A549 (cell line): ENCODE results near the gene DVL1. TPM values are rescaled to one million over a fixed set of nuclear protein-coding genes. Genes with fewer than 3 reads are reported as not detected.

ENCODE experiments used
- ATAC-seq, 2 experiments: fragments of 200-7000 bp in 1 of 2; fragments of >200 bp in 1 of 2; cut with Nextera tagmentation in 1 of 2; cut with Tn5 transposase in 1 of 2; 3 replicates each; pipeline versions ENCODE4 v1.8.0 to v1.9.1; 2018 to 2020; ENCODE audit warnings: mild to moderate bottlenecking in 1 of 2, moderate library complexity in 1 of 2
- CTCF ChIA-PET: fragments of 300-600 bp; sonication (Branson Sonifier 250); formaldehyde crosslinking; extraction: SDS; loops from one replicate; lab custom pipeline; 2021; ENCODE audit warnings: antibody characterized with exemption, inconsistent platforms; lab: Yijun Ruan, JAX
- POLR2A ChIA-PET: fragments of 350-600 bp; formaldehyde crosslinking; extraction: SDS; loops from one replicate; lab custom pipeline; 2021; ENCODE audit warnings: antibody characterized with exemption, inconsistent platforms; lab: Yijun Ruan, JAX
- DNase-seq, 2 experiments: peaks; one replicate each; pipeline versions ENCODE4 v3.0.0 to v3.0.0-alpha.2; 2011 to 2016; ENCODE audit warnings: low read depth in 1 of 2, low spot score in 1 of 2
- FAIRE-seq: peaks from 2 replicates; lab custom pipeline; 2011; peaks lifted over from hg19 to GRCh38; lab: Jason Lieb, UNC
- H3K27ac ChIP-seq, 2 experiments: fragments of >200 bp; sonication (Bioruptor Twin); formaldehyde crosslinking; 3 replicates each; pipeline ENCODE4 v1.5.1; 2016 to 2017
- H3K4me1 ChIP-seq: fragments of >200 bp; sonication (Bioruptor Twin); formaldehyde crosslinking; 3 replicates; pipeline ENCODE4 v1.6.1; 2016
- H3K4me2 ChIP-seq: fragments of >200 bp; sonication (Bioruptor Twin); formaldehyde crosslinking; 3 replicates; pipeline ENCODE4 v1.6.1; 2016
- H3K4me3 ChIP-seq: fragments of >200 bp; sonication (Bioruptor Twin); formaldehyde crosslinking; 3 replicates; pipeline ENCODE4 v1.5.1; 2016
- H3K9me3 ChIP-seq: fragments of >200 bp; sonication (Bioruptor Twin); formaldehyde crosslinking; 3 replicates; pipeline ENCODE4 v1.6.1; 2016
- BCL3 ChIP-seq: fragments of >200 bp; sonication (Bioruptor Twin); formaldehyde crosslinking; IDR thresholded peaks from 3 replicates; pipeline ENCODE4 v1.6.1; 2016
- CBX2 ChIP-seq: fragments of 200-600 bp; sonication (generic); IDR thresholded peaks from 2 replicates; pipeline ENCODE4 v1.6.1; 2016; ENCODE audit warnings: low read depth, mild to moderate bottlenecking, borderline replicate concordance
- CTCF ChIP-seq: fragments of >200 bp; sonication (Bioruptor Twin); formaldehyde crosslinking; IDR thresholded peaks from 3 replicates; pipeline ENCODE4 v1.5.1; 2016
- ESRRA ChIP-seq: fragments of 150-350 bp; IDR thresholded peaks from 2 replicates; pipeline ENCODE4 v1.6.1; 2014; ENCODE audit warnings: mild to moderate bottlenecking, low read length, borderline replicate concordance
- FOSB ChIP-seq: fragments of 250-450 bp; sonication (Bioruptor Pico); IDR thresholded peaks from 2 replicates; pipeline ENCODE4 v1.5.0; 2020; ENCODE audit warnings: mild to moderate bottlenecking, moderate library complexity
- HEYL ChIP-seq: fragments of 250-450 bp; sonication (Bioruptor Pico); IDR thresholded peaks from 2 replicates; pipeline ENCODE4 v1.8.0; 2021; ENCODE audit warnings: mild to moderate bottlenecking, moderate library complexity
- HOXB13 ChIP-seq: fragments of 250-450 bp; sonication (Bioruptor Pico); IDR thresholded peaks from 2 replicates; pipeline ENCODE4 v1.5.0; 2020; ENCODE audit warnings: low read depth, mild to moderate bottlenecking, moderate library complexity
- KDM5A ChIP-seq: fragments of 200-600 bp; sonication (generic); IDR thresholded peaks from 2 replicates; pipeline ENCODE4 v1.6.1; 2016; ENCODE audit warnings: antibody characterized with exemption, mild to moderate bottlenecking
- MAFK ChIP-seq: fragments of 450-650 bp; IDR thresholded peaks from 2 replicates; pipeline ENCODE4 v1.6.1; 2014; ENCODE audit not compliant: partially characterized antibody
- NPAS2 ChIP-seq: fragments of 250-450 bp; sonication (Bioruptor Pico); IDR thresholded peaks from 2 replicates; pipeline ENCODE4 v1.8.0; 2022; ENCODE audit warnings: mild to moderate bottlenecking, moderate library complexity, borderline replicate concordance
- PBX3 ChIP-seq: IDR thresholded peaks from 2 replicates; pipeline ENCODE4 v1.6.1; 2012
- PHF8 ChIP-seq: fragments of 200-600 bp; sonication (generic); IDR thresholded peaks from 2 replicates; pipeline ENCODE4 v1.6.1; 2016; ENCODE audit warnings: low read depth, mild to moderate bottlenecking, antibody characterized with exemption, moderate library complexity, borderline replicate concordance
- POLR2A ChIP-seq: IDR thresholded peaks from 2 replicates; pipeline ENCODE4 v1.6.1; 2012; ENCODE audit warnings: mild to moderate bottlenecking, low read length
- SREBF2 ChIP-seq: fragments of 450-650 bp; IDR thresholded peaks from 2 replicates; pipeline ENCODE4 v1.6.1; 2014; ENCODE audit warnings: mild to moderate bottlenecking, moderate library complexity
- ZC3H11A ChIP-seq: fragments of 450-650 bp; IDR thresholded peaks from 2 replicates; pipeline ENCODE4 v1.6.1; 2014; ENCODE audit warnings: antibody characterized with exemption, mild to moderate bottlenecking
- WGBS: methylation state at CpG from one replicate; pipeline ENCODE4 v1.1.6; 2017; ENCODE audit errors: missing lambda C conversion rate; 5-methylcytosine and 5-hydroxymethylcytosine counted together
- polyA plus RNA-seq, 4 experiments: library from polyadenylated mRNA; depleted of rRNA in 3 of 4; stranded (reverse); fragments of >200 nt; fragmentation: RNase III in 1 of 4; extraction: RNeasy Plus Mini Kit Qiagen cat#74134 plus additional on column Dnase treatment in 1 of 4; gene quantifications; 2 replicates in 3 of 4; 3 replicates in 1 of 4; pipeline ENCODE4 v1.2.3, GENCODE V29; 2011 to 2017

The DVL1 gene
- polyA plus RNA-seq, 2 of the 4 experiments (the other 2 are of a cell fraction) = 12.1 to 48.3 TPM

GRCh38 chr1:1307923-1308755, 41.1 kb downstream of the DVL1 start, which contains the start of the genes ACAP3 and PUSL1 (continued):
- TF ChIP-seq BCL3 (no peak), CTCF (no peak), PHF8 (0 out of 2 replicates have a peak, but pooled peaks have one; percentile 11), KDM5A (no peak), HOXB13 (CRISPR knock-in tag) (no peak), ZC3H11A (no peak), ESRRA (no peak)

- DNase-seq = no peak
- Histone ChIP-seq H3K4me1 (peaks cover 41% of the 10 kb centered on the region), H3K4me2 (peak overlapping the region; percentile 91), H3K4me3 (peak overlapping the region; percentile 91), H3K27ac (peak overlapping the region; percentile 78 to 96), H3K9me3 (no peaks in the 10 kb centered on the region)
- ChIA-PET CTCF (interaction anchor here (1.1 kb wide), 1 partner anchor 39 kb away, joined by 3 read pairs; no protein-coding TSS in a partner anchor), POLR2A (no interaction called here)
- TF ChIP-seq POLR2A (peak; percentile 16; the same call in 1 of the 2 replicates), CTCF (no peak)
- ATAC-seq = no peak
- no CpG with 5 or more reads among the region's 83 CpGs for WGBS
- FAIRE-seq = no peak
These were observed 41.8 kb downstream of the DVL1 start for GRCh38 chr1:1307261-1307922.

- peak overlapping the region; percentile 78 to 96; a peak in 5 of 6 replicates for H3K27ac ChIP-seq
- H3K9me3 ChIP-seq = no peaks in the 10 kb centered on the region
- DNase-seq (no peak), FAIRE-seq (no peak), ATAC-seq (no peak)
- ChIA-PET POLR2A (no interaction called here), CTCF (interaction anchor here (1.1 kb wide), 1 partner anchor 39 kb away, joined by 3 read pairs; no protein-coding TSS in a partner anchor)
- peak overlapping the region; percentile 91 for H3K4me2 ChIP-seq
- TF ChIP-seq PBX3 (no peak), CBX2 (no peak), BCL3 (no peak), SREBF2 (no peak), HEYL (CRISPR knock-in tag) (no peak), FOSB (CRISPR knock-in tag) (no peak), NPAS2 (no peak), MAFK (no peak)
- peak overlapping the region; percentile 91 for H3K4me3 ChIP-seq
- 72% methylated on average over 14 of the region's 27 CpGs for WGBS
- peaks cover 41% of the 10 kb centered on the region for H3K4me1 ChIP-seq
These were observed 42.5 kb downstream of the DVL1 start for GRCh38 chr1:1306661-1307260.
